Aorta (tissue), 5 donors: ENCODE results near the gene ZNF518B. TPM values are rescaled to one million over a fixed set of nuclear protein-coding genes. Genes with fewer than 3 reads are reported as not detected.

Experiments
- ATAC-seq: fragments of 200-7000 bp; cut with Tn5 transposase; one replicate; pipeline ENCODE4 v1.9.1; 2022; ENCODE audit warnings: moderate library complexity; ENCODE audit not compliant: low FRiP score
- DNase-seq, 2 donors: peaks; one replicate each; pipeline ENCODE4 v3.0.0-alpha.2; 2020
- H3K27ac ChIP-seq, 2 donors: one replicate each; pipeline ENCODE4 v1.5.1; 2013; ENCODE audit warnings: low read length in 2 of 2, mild to moderate bottlenecking in 2 of 2, moderate library complexity in 2 of 2, control low read depth in 1 of 2, inconsistent platforms in 1 of 2, low read depth in 1 of 2
- H3K27me3 ChIP-seq, 2 donors: one replicate each; pipeline ENCODE4 v1.6.1; 2013; ENCODE audit warnings: control low read depth in 1 of 2, low read length in 1 of 2, mild to moderate bottlenecking in 1 of 2, moderate library complexity in 1 of 2; ENCODE audit not compliant: insufficient read depth in 2 of 2, control insufficient read depth in 1 of 2
- H3K36me3 ChIP-seq, 2 donors: one replicate each; pipeline ENCODE4 v1.6.1; 2013; ENCODE audit warnings: control low read depth in 1 of 2, low read length in 1 of 2, mild to moderate bottlenecking in 1 of 2; ENCODE audit not compliant: insufficient read depth in 2 of 2, control insufficient read depth in 1 of 2
- H3K4me1 ChIP-seq, 2 donors: one replicate each; pipeline ENCODE4 v1.6.1; 2013; ENCODE audit warnings: low read length in 2 of 2, control low read depth in 1 of 2, mild to moderate bottlenecking in 1 of 2, moderate library complexity in 1 of 2; ENCODE audit not compliant: insufficient read depth in 2 of 2, control insufficient read depth in 1 of 2
- H3K4me3 ChIP-seq, 2 donors: one replicate each; pipeline ENCODE4 v1.5.1; 2013; ENCODE audit warnings: low read length in 2 of 2, control low read depth in 1 of 2, mild to moderate bottlenecking in 1 of 2
- H3K9me3 ChIP-seq: one replicate; pipeline ENCODE4 v1.6.1; 2013; ENCODE audit warnings: mild to moderate bottlenecking, low read length; ENCODE audit not compliant: control insufficient read depth
- WGBS, 2 donors: extraction: QIAGEN DNeasy Blood & Tissue Kit; methylation state at CpG; one replicate each; pipeline ENCODE4 v1.1.7; 2013; 5-methylcytosine and 5-hydroxymethylcytosine counted together
- intact Hi-C, 2 donors: fragments of 100-400 bp; cut with DNase I; formaldehyde crosslinking; loops; one replicate each; pipeline versions ENCODE4 v1.14.2 to v1.15.0; 2022
- polyA plus RNA-seq, 2 donors: library from polyadenylated mRNA; stranded (reverse); fragments of 200-250 nt; gene quantifications; one replicate each; pipeline ENCODE4 v1.2.3, GENCODE V29; 2013
- total RNA-seq, 2 donors: library from RNA; stranded (reverse); fragmentation: NEBNext Ultra II Directional; extraction: Animal tissue kit (Norgen Biotek cat#: 25700); gene quantifications; one replicate each; pipeline ENCODE4 v1.2.1, GENCODE V29; 2021
- donor health status: healthy with polysubstance abuse.
- donor health status: Bipolar disorder and iron deficiency.
- donor health status: DM: no; HTN: no; CAD: no.
- donor health status: DM: no; HTN: no; CAD: no.
- donor health status: DM: yes; HTN: yes; CAD: no.

The ZNF518B gene
- total and polyA plus RNA-seq, 4 donors = 4.8 to 20.2 (median 10.9) TPM

DNA sequence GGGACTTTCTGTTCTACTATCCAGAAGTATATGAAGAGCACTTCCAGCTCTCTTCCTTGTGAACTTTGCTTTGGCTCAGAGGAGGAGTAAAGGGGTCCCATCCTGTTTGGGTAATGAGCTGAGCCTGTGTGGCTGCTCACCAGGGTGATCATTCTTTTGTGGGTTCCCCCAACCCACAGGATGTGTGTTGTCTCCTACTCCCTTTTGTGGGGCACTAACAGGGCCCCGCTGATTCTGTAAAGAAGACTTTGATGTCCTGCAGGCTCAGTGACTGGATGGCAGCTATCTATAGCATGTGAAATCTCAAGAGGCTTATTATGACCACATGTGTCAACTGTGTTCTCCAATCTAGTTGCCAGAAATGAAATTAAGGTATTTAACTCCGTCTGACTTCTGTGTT is 40.8 kb downstream of the ZNF518B start:
- WGBS, 2 donors = 46 to 53% methylated on average over 2 of the region's 2 CpGs
- H3K4me3 ChIP-seq = no peak overlapping the region
- intact Hi-C loops = no loop called here

GRCh38 chr4:10413177-10413576 is 44.0 kb downstream of the ZNF518B start:
- no peaks in the 10 kb centered on the region for H3K4me1 ChIP-seq
- intact Hi-C loops = no loop called here
- DNase-seq = no peak
- H3K4me3 ChIP-seq = no peak overlapping the region
- no peak overlapping the region for H3K27ac ChIP-seq
- no peak for ATAC-seq
- no peaks in the 10 kb centered on the region for H3K9me3 ChIP-seq
- no peaks in the 10 kb centered on the region for H3K36me3 ChIP-seq
- no peaks in the 10 kb centered on the region for H3K27me3 ChIP-seq
- WGBS, 2 donors = 66 to 74% methylated on average over 2 of the region's 2 CpGs

More for the DNA sequence above, 40.8 kb downstream of the ZNF518B start:
- no peak overlapping the region for H3K27ac ChIP-seq
- no peak for ATAC-seq
- H3K27me3 ChIP-seq = no peaks in the 10 kb centered on the region
- no peak for DNase-seq
- H3K9me3 ChIP-seq = no peaks in the 10 kb centered on the region
- no peaks in the 10 kb centered on the region for H3K36me3 ChIP-seq
- H3K4me1 ChIP-seq = no peaks in the 10 kb centered on the region

GRCh38 chr4:10405672-10406071 is 51.6 kb downstream of the ZNF518B start:
- Histone ChIP-seq H3K27ac (no peak overlapping the region), H3K36me3 (no peaks in the 10 kb centered on the region), H3K9me3 (no peaks in the 10 kb centered on the region), H3K4me1 (no peaks in the 10 kb centered on the region), H3K4me3 (no peak overlapping the region), H3K27me3 (no peaks in the 10 kb centered on the region)
- intact Hi-C loops = no loop called here
- 72 to 74% methylated on average over 8 of the region's 8 CpGs for WGBS, 2 donors
- DNase-seq = no peak
- ATAC-seq = no peak

DNA sequence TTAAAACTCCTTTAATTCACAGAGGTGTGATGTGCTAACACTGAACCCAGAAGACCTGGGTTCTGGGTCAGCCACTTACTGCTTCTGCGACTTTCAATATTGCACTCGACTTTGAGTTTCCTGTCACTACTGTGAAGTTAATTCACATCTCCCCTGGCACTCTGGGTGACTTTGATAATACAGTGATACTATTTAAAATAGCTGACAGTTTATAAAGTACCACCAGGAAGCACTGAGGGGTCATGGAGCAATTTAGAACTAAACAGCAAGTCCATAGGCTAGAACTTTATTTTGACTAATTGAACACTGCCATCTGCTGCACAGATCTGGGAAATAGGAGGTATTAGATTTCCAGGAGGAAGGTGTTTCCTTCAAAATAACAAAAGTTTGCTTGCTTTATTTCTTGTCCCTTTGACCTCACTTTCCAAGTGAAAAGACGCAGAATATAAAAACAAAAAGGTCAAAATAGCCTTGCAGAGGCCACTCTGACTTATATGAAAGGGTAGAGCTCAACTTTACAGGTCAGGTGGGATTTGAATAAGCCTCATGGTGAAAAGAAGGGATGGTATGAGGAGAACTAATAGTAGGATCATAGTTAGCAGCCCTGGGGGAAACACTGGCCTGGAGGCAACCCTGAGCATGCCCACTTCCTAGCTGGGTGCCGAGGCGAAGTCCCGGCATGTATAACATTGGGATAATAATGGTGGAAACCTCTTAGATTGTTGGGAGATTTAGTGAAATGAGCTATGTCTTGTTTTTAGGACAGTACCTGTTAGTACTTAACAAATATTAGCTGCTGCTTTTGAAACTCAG is 53.4 kb downstream of the ZNF518B start:
- Histone ChIP-seq H3K36me3 (no peaks in the 10 kb centered on the region), H3K27me3 (no peaks in the 10 kb centered on the region), H3K4me1 (no peaks in the 10 kb centered on the region), H3K4me3 (no peak overlapping the region), H3K9me3 (no peaks in the 10 kb centered on the region), H3K27ac (no peak overlapping the region)
- 64 to 65% methylated on average over 6 of the region's 6 CpGs for WGBS, 2 donors
- intact Hi-C loops = loop anchor here (5.0 kb wide), 1 partner anchor 247 kb away; no protein-coding TSS in a partner anchor
- ATAC-seq (no peak), DNase-seq (no peak)

- 85 to 86% methylated on average over 1 of the region's 1 CpG for WGBS, 2 donors
- no peak for DNase-seq
- Histone ChIP-seq H3K27ac (no peak overlapping the region), H3K9me3 (no peaks in the 10 kb centered on the region), H3K36me3 (no peaks in the 10 kb centered on the region), H3K27me3 (no peaks in the 10 kb centered on the region), H3K4me3 (no peak overlapping the region), H3K4me1 (no peaks in the 10 kb centered on the region)
- ATAC-seq = no peak
- intact Hi-C loops = no loop called here
Measured at GRCh38 chr4:10395971-10396580, 61.1 kb downstream of the ZNF518B start.

Other genes with a start within 250 kb of the ZNF518B start
- under 1 TPM; 0.26 to 0.30 TPM for gene CLNK, start 227.3 kb upstream of the ZNF518B start, total RNA-seq
- not detected for gene CLNK, start 227.3 kb upstream of the ZNF518B start, polyA plus RNA-seq